Astrocyte of the spinal cord (primary cell): ENCODE data around the gene MCC.

ENCODE experiments used
- DNase-seq: peaks from one replicate; pipeline ENCODE4 v3.0.0; 2011; ENCODE audit warnings: low read depth, low spot score
- H3K4me3 ChIP-seq: 2 replicates; pipeline ENCODE4 v1.5.1; 2011; ENCODE audit warnings: low read depth, mild to moderate bottlenecking, low read length, moderate library complexity
- CTCF ChIP-seq: IDR thresholded peaks from 2 replicates; pipeline ENCODE4 v1.5.1; 2012; ENCODE audit warnings: low read depth, mild to moderate bottlenecking, low read length, inconsistent platforms
- in situ Hi-C: cut with HindIII; loops from 2 replicates; pipeline ENCODE4 v1.10.0; 2017; ENCODE audit warnings: low sequenced_read_pairs

Gene MCC

DNA sequence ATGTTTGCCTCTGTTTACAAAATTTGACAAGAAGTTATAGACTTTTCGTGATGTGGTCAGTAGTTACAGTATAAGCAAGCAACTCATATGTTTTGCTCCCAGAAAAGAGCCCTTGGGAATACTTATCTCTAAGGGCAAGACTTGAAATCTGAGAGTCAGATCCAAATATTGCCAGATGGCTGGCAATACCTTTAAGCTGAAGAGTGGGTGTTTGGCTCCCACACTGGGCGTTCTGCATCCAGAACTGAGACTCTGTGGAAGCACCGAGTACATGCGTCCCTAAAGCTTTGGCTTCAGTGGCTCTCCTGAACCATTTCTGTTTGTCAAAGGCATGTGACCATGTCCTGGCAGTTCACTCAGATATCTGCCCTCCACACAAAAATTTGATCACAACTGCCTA is 317.5 kb downstream of the MCC start:
- TF ChIP-seq CTCF, result no peak
- H3K4me3 ChIP-seq, result no peak overlapping the region
- in situ Hi-C loops, result no loop called here
- no peak for DNase-seq

GRCh38 chr5:113169720-113170119 is 318.5 kb downstream of the MCC start:
- DNase-seq, result no peak
- in situ Hi-C loops, result no loop called here
- TF ChIP-seq CTCF, result no peak
- no peak overlapping the region for H3K4me3 ChIP-seq

GRCh38 chr5:113167985-113168384 is 320.3 kb downstream of the MCC start:
- DNase-seq, result no peak
- no peak overlapping the region for H3K4me3 ChIP-seq
- TF ChIP-seq CTCF, result no peak
- in situ Hi-C loops, result no loop called here

GRCh38 chr5:113166852-113167366 is 321.3 kb downstream of the MCC start:
- peak; percentile 94 for DNase-seq
- in situ Hi-C loops, result no loop called here
- H3K4me3 ChIP-seq, result no peak overlapping the region
- no peak for TF ChIP-seq CTCF

- in situ Hi-C loops, result no loop called here
- TF ChIP-seq CTCF, result no peak
- no peak overlapping the region for H3K4me3 ChIP-seq
- DNase-seq, result peak; percentile 45
These were observed 322.0 kb downstream of the MCC start for GRCh38 chr5:113166261-113166660.

DNA sequence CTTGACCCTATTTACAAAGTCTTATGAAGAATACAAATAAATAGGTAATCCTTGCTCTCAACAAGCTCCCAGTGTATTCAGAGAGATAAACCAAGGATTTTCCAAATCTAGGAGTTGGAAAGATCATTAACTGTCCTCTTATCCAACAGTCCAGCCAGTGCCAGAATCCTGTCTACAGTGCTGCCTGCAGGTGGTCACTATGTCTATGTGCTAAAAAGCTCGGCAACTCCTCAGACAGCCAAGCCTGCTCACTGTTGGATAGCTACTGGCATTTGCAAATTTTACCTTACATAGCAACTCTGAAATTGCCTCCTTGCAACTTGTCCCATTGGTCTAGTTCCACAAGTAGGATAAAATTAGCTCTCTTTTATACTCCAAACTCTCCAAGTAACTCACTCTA is 324.2 kb downstream of the MCC start:
- TF ChIP-seq CTCF, result no peak
- no peak for DNase-seq
- in situ Hi-C loops, result no loop called here
- no peak overlapping the region for H3K4me3 ChIP-seq

DNA sequence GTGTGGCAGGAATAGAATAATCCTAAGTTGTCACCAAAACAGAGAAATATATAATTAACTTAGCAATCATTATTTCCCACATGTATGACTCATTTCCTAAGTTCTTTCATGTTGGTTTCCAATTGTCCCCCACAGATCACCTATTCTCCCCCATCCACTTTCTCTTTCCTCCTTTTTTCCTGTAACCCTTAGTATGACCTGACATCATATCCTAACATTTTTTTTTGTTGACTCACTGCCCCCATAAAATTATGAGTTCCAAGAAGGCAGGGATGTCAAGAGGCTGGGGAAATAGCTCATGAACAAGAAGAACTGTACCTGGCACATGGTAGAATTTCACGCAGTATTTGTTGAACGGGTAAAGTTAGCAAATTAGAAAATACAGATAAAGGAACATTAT is 324.9 kb downstream of the MCC start:
- DNase-seq, result peak; percentile 29
- in situ Hi-C loops, result no loop called here
- no peak overlapping the region for H3K4me3 ChIP-seq

More for the DNA sequence above, 324.9 kb downstream of the MCC start:
- TF ChIP-seq CTCF, result no peak
